Glutamatergic neuron (in vitro differentiated cells): ENCODE results near the gene ANKRD55. TPM values are rescaled to one million over a fixed set of nuclear protein-coding genes. Genes with fewer than 3 reads are reported as not detected.

ENCODE experiments used
- DNase-seq: peaks from one replicate; pipeline ENCODE4 v3.0.0; 2022
- H3K27ac Mint-ChIP-seq: one replicate; pipeline ENCODE4 v1.8.0; 2020; ENCODE audit warnings: mild to moderate bottlenecking, mixed read lengths, inconsistent platforms; ENCODE audit not compliant: unreplicated experiment
- H3K27me3 Mint-ChIP-seq: one replicate; pipeline ENCODE4 v1.8.0; 2020; ENCODE audit warnings: mild to moderate bottlenecking, moderate library complexity, mixed read lengths, inconsistent platforms; ENCODE audit not compliant: unreplicated experiment
- H3K36me3 Mint-ChIP-seq: one replicate; pipeline ENCODE4 v1.8.0; 2020; ENCODE audit warnings: mild to moderate bottlenecking, mixed read lengths, inconsistent platforms; ENCODE audit not compliant: unreplicated experiment
- H3K4me1 Mint-ChIP-seq: one replicate; pipeline ENCODE4 v1.8.0; 2020; ENCODE audit warnings: mild to moderate bottlenecking, low read depth, mixed read lengths, inconsistent platforms; ENCODE audit not compliant: unreplicated experiment
- H3K4me3 Mint-ChIP-seq: one replicate; pipeline ENCODE4 v1.8.0; 2020; ENCODE audit warnings: mild to moderate bottlenecking, mixed read lengths, inconsistent platforms; ENCODE audit not compliant: unreplicated experiment
- H3K9me3 Mint-ChIP-seq: one replicate; pipeline ENCODE4 v1.8.0; 2020; ENCODE audit warnings: mild to moderate bottlenecking, moderate library complexity, mixed read lengths, inconsistent platforms; ENCODE audit not compliant: unreplicated experiment
- total RNA-seq: library from RNA; stranded (reverse); fragmentation: NEBNext Ultra II Directional; extraction: Animal tissue kit (Norgen Biotek cat#: 25700); gene quantifications from one replicate; pipeline ENCODE4 v1.2.1, GENCODE V29; 2021; ENCODE audit not compliant: unreplicated experiment
- TF ChIP-seq, protein P1 (sequence below): fragments of 200-600 bp; sonication (generic); IDR thresholded peaks from one replicate; pipeline ENCODE4 v1.5.0; 2021; ENCODE audit not compliant: partially characterized antibody, unreplicated experiment

ANKRD55 gene
- total RNA-seq, 1 donor from 2014 or later, result not detected

DNA sequence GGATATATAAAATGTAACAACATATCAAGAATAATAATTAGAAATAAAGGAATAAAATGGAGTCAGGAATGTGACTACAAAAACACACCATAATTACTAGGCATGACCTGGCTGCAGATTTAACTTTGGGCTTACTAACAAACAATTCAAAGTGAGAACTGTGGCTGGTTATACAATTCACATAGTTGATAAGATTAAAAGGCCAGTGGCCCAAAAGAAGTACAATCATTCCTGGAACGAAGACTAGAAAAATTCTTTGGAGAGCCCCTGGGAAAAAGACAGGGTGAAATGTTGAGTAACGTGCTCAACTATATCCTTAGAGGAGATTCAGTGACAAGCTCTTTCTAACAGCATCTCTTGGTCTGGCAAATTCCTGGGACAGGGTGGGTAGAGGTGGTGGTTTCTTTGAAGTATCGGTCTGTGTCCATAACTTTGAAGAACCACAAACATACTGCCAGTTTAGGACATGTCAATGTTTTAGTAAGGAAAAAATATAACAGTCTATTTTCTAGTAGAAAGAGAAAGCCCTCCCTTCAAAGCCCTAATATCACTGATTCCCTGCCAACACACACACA, 163.4 kb downstream of the ANKRD55 start:
- no peak overlapping the region for H3K4me3 Mint-ChIP-seq
- H3K27ac Mint-ChIP-seq, result no peak overlapping the region
- no peaks in the 10 kb centered on the region for H3K9me3 Mint-ChIP-seq
- no peak for DNase-seq
- no peaks in the 10 kb centered on the region for H3K27me3 Mint-ChIP-seq
- H3K36me3 Mint-ChIP-seq, result no peaks in the 10 kb centered on the region
- H3K4me1 Mint-ChIP-seq, result no peaks in the 10 kb centered on the region
- TF ChIP-seq, protein P1, sequence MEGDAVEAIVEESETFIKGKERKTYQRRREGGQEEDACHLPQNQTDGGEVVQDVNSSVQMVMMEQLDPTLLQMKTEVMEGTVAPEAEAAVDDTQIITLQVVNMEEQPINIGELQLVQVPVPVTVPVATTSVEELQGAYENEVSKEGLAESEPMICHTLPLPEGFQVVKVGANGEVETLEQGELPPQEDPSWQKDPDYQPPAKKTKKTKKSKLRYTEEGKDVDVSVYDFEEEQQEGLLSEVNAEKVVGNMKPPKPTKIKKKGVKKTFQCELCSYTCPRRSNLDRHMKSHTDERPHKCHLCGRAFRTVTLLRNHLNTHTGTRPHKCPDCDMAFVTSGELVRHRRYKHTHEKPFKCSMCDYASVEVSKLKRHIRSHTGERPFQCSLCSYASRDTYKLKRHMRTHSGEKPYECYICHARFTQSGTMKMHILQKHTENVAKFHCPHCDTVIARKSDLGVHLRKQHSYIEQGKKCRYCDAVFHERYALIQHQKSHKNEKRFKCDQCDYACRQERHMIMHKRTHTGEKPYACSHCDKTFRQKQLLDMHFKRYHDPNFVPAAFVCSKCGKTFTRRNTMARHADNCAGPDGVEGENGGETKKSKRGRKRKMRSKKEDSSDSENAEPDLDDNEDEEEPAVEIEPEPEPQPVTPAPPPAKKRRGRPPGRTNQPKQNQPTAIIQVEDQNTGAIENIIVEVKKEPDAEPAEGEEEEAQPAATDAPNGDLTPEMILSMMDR, result no peak

DNA sequence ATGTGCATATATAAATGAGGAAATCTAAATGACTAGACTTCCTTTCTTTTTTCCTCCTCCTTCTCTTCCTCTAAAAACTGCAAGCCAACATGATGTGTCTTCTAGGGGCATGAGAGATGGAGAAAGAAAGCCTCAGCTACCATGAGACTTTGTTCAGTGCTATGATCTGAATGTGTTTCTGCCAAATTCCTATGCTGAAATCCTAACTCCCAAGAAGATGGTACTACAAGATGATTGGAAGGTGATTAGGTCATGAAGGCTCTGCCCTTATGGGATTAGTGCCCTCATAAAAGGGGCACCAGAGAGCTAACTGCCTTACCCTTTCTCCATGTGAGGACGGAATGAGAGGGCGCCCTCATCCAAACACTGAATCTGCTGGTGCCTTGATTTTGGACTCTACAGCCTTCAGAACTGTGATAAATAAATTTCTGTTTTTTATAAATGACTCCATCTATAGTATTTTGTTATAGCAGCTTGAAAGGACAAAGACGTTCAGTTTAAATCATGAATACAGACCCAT, 166.1 kb downstream of the ANKRD55 start:
- H3K36me3 Mint-ChIP-seq, result no peaks in the 10 kb centered on the region
- H3K27ac Mint-ChIP-seq, result no peak overlapping the region
- H3K4me3 Mint-ChIP-seq, result no peak overlapping the region

DNA sequence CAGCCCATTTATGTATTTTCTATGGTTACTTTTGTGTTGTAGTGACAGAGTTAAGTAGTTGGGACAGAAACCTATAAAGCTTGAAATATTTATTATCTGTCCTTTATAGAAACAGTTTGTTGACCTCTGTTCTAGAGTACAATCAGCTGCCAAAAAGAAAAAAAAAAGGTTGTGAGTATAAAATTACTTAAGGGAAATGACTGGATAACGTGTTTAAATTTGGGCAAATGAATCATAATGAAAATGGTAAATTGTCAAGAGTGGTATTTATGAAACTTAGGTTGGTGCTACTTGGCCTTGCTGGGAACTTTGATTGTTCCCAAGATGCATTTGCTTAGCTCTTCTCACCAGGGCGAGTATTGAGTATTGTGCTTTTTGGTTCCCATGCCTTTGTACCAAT, 168.1 kb downstream of the ANKRD55 start:
- H3K9me3 Mint-ChIP-seq, result no peaks in the 10 kb centered on the region
- TF ChIP-seq, protein P1, result no peak
- H3K27me3 Mint-ChIP-seq, result no peaks in the 10 kb centered on the region
- no peaks in the 10 kb centered on the region for H3K4me1 Mint-ChIP-seq
- no peak overlapping the region for H3K27ac Mint-ChIP-seq
- DNase-seq, result no peak
- no peak overlapping the region for H3K4me3 Mint-ChIP-seq
- H3K36me3 Mint-ChIP-seq, result no peaks in the 10 kb centered on the region

More for the DNA sequence above, 166.1 kb downstream of the ANKRD55 start:
- no peaks in the 10 kb centered on the region for H3K4me1 Mint-ChIP-seq
- H3K9me3 Mint-ChIP-seq, result no peaks in the 10 kb centered on the region
- H3K27me3 Mint-ChIP-seq, result no peaks in the 10 kb centered on the region
- TF ChIP-seq, protein P1, result no peak
- DNase-seq, result no peak

DNA sequence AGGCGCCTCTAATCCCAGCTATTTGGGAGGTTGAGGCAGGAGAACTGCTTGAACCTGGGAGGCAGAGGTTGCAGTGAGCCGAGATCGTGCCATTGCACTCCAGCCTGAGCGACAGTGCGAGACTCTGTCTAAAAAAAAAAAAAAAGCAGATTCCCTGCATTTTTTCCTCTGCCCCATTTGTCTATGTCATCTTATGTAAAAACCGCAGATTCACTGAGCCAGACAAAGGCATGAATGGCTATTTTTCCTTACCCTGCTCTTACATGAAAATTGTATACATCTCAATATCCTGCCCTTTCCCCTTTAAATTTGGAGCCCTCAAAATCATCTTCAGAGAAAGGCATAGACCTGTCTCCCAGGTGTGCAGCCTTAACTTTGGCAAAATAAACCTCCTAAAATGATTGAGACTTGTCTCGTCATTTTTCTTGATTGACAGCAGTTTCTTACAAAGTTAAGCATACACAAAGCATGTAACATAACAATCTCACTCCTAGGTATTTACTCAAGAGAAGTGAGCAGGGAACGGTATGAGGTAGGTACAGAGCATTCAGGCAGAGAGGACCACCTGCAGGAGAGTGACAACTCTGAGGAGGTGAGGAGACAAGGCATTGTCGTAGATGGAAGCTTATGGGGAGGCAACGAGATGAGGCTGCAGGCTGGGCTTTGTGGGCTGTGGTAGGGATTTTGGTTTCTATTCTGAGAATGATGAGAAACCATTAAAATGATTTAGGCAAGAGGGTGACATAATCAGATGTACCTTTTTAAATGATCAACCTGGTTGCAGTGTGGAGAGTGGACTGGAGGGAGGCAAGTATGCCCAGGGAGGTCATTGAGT, 172.6 kb downstream of the ANKRD55 start:
- DNase-seq, result no peak
- TF ChIP-seq, protein P1, result no peak
- no peak overlapping the region for H3K27ac Mint-ChIP-seq
- no peak overlapping the region for H3K4me3 Mint-ChIP-seq
- peaks cover 5% of the 10 kb centered on the region for H3K27me3 Mint-ChIP-seq
- peaks cover 2% of the 10 kb centered on the region for H3K9me3 Mint-ChIP-seq
- H3K36me3 Mint-ChIP-seq, result no peaks in the 10 kb centered on the region
- no peaks in the 10 kb centered on the region for H3K4me1 Mint-ChIP-seq

DNA sequence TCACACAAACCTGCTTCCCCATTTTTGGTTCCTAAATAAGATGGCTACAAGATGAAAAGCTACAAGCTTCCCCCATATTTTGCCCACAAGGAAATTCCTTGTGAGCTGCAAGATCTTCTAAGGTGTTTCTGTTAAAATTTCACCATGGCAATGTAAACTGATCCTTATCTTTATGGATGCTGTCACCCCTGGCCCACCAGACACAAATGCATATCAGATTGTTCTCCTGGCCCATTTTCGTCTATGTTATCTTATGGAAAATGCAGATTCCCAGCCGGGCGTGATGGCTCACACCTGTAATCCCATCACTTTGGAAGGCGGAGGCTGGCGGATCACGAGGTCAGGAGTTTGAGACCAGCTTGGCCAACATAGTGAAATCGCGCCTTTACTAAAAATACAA, 173.3 kb downstream of the ANKRD55 start:
- TF ChIP-seq, protein P1, result no peak
- H3K9me3 Mint-ChIP-seq, result peaks cover 2% of the 10 kb centered on the region
- no peak for DNase-seq
- no peak overlapping the region for H3K27ac Mint-ChIP-seq
- H3K36me3 Mint-ChIP-seq, result no peaks in the 10 kb centered on the region
- no peaks in the 10 kb centered on the region for H3K4me1 Mint-ChIP-seq
- no peak overlapping the region for H3K4me3 Mint-ChIP-seq
- H3K27me3 Mint-ChIP-seq, result peaks cover 5% of the 10 kb centered on the region
